Spleen (tissue), 11 donors: ENCODE data around the gene EDEM3. TPM values are rescaled to one million over a fixed set of nuclear protein-coding genes. Genes with fewer than 3 reads are reported as not detected.
"Not testable (repeated sequence)": the region's sequence is repeated elsewhere in the genome, so short reads cannot be mapped to it uniquely, and the experiment has no call there.

ENCODE experiments used
- DNase-seq: peaks from one replicate; pipeline ENCODE4 v3.0.0-alpha.2; 2020
- H3K27ac ChIP-seq, 8 donors: fragments of 200-600 bp; sonication (generic) in 7 of 8; 1 replicate in 4 of 8; 2 replicates in 4 of 8; pipeline versions ENCODE4 v1.5.0 to v1.8.0; 2016 to 2021; ENCODE audit warnings: inconsistent platforms in 4 of 8, mild to moderate bottlenecking in 4 of 8, moderate library complexity in 1 of 8
- H3K27me3 ChIP-seq, 7 donors: fragments of 200-600 bp; sonication (generic) in 6 of 7; replicated peaks in 1 of 7; 1 replicate in 4 of 7; 2 replicates in 3 of 7; pipeline versions ENCODE4 v1.5.0 to v1.8.0; 2016 to 2021; ENCODE audit warnings: inconsistent platforms in 3 of 7, mild to moderate bottlenecking in 1 of 7
- H3K36me3 ChIP-seq, 6 donors: fragments of 200-600 bp; sonication (generic) in 5 of 6; 1 replicate in 4 of 6; 2 replicates in 2 of 6; pipeline versions ENCODE4 v1.5.0 to v1.8.0; 2016 to 2021; ENCODE audit warnings: inconsistent platforms in 2 of 6
- H3K4me1 ChIP-seq, 6 donors: fragments of 200-600 bp; sonication (generic) in 5 of 6; 1 replicate in 3 of 6; 2 replicates in 3 of 6; pipeline versions ENCODE4 v1.5.0 to v1.8.0; 2016 to 2021; ENCODE audit warnings: inconsistent platforms in 3 of 6
- H3K4me3 ChIP-seq, 8 donors: fragments of 200-600 bp; sonication (generic) in 7 of 8; 1 replicate in 4 of 8; 2 replicates in 4 of 8; pipeline versions ENCODE4 v1.5.0 to v1.8.0; 2016 to 2021; ENCODE audit warnings: inconsistent platforms in 4 of 8, mild to moderate bottlenecking in 4 of 8, moderate library complexity in 2 of 8
- H3K9me3 ChIP-seq, 8 donors: fragments of 200-600 bp; sonication (generic) in 7 of 8; 1 replicate in 4 of 8; 2 replicates in 4 of 8; pipeline versions ENCODE4 v1.5.0 to v1.8.0; 2016 to 2021; ENCODE audit warnings: inconsistent platforms in 4 of 8
- POLR2A ChIP-seq, 3 donors: fragments of 450-650 bp; IDR thresholded peaks; one replicate each; pipeline ENCODE4 v1.5.1; 2017; ENCODE audit warnings: antibody characterized with exemption in 3 of 3, mild to moderate bottlenecking in 1 of 3
- POLR2AphosphoS5 ChIP-seq, 3 donors: sonication (generic); formaldehyde crosslinking; IDR thresholded peaks; one replicate each; pipeline ENCODE4 v1.5.1; 2017; ENCODE audit warnings: antibody characterized with exemption in 3 of 3
- WGBS, 5 donors: extraction: QIAGEN DNeasy Blood & Tissue Kit in 3 of 5; methylation state at CpG; one replicate each; pipeline versions ENCODE4 v1.1.5 to v1.1.7; 2013 to 2018; 5-methylcytosine and 5-hydroxymethylcytosine counted together
- intact Hi-C: fragments of 100-400 bp; cut with DNase I; formaldehyde crosslinking; loops from one replicate; pipeline ENCODE4 v1.15.0; 2023; ENCODE audit warnings: low total_unique reads
- polyA plus RNA-seq, 3 donors: library from polyadenylated mRNA; stranded (reverse); fragments of 200-250 nt; gene quantifications; one replicate each; pipeline ENCODE4 v1.2.1, GENCODE V29; 2013
- total RNA-seq, 7 donors: library from RNA; depleted of rRNA in 3 of 7; stranded (reverse); fragments of >200 nt in 3 of 7; fragmentation: NEBNext Ultra II Directional in 4 of 7; extraction: Animal tissue kit (Norgen Biotek cat#: 25700) in 4 of 7; gene quantifications; one replicate each; pipeline versions ENCODE4 v1.1.0 to v1.2.1, GENCODE V29; 2016 to 2021
- TF ChIP-seq, protein P1 (sequence below), 11 experiments: fragments of 200-600 bp in 7 of 11; fragments of 450-650 bp in 4 of 11; sonication (generic) in 4 of 11; IDR thresholded peaks in 8 of 11; conservative IDR thresholded peaks in 3 of 11; 1 replicate in 7 of 11; 2 replicates in 4 of 11; pipeline versions ENCODE4 v1.4.0 to v1.8.0; 2016 to 2021; ENCODE audit warnings: antibody characterized with exemption in 11 of 11, inconsistent platforms in 4 of 11, mild to moderate bottlenecking in 1 of 11
- donor health status: healthy with polysubstance abuse.
- donor health status: DM: no; HTN: no; CAD: no; lungs with moderate emphysema.
- donor health status: DM: no; HTN: no; CAD: no.
- donor health status: Bipolar disorder and iron deficiency.
- donor health status: healthy.
- donor health status: DM: no; HTN: no; CAD: no.
- donor health status: DM: yes; HTN: yes; CAD: no.

The EDEM3 gene
- total and polyA plus RNA-seq, 10 donors = 7.2 to 49.8 (median 31.9) TPM

GRCh38 chr1:184764483-184764882 lies 9.8 kb upstream of the EDEM3 start:
- no peak for DNase-seq
- WGBS, 5 donors = 92 to 100% (median 100%) methylated on average over 1 of the region's 1 CpG

GRCh38 chr1:184763520-184763919 lies 8.9 kb upstream of the EDEM3 start:
- DNase-seq, intact Hi-C loops, H3K4me3 ChIP-seq, H3K27ac ChIP-seq, H3K4me1 ChIP-seq, H3K27me3 ChIP-seq, H3K36me3 ChIP-seq, H3K9me3 ChIP-seq: not testable (repeated sequence)
- WGBS, 5 donors = 85 to 98% (median 96%) methylated on average over 3 of the region's 3 CpGs

More at GRCh38 chr1:184764483-184764882, 9.8 kb upstream of the EDEM3 start:
- no peak overlapping the region for H3K4me3 ChIP-seq
- no peaks in the 10 kb centered on the region for H3K4me1 ChIP-seq
- no peaks in the 10 kb centered on the region for H3K9me3 ChIP-seq
- no peaks in the 10 kb centered on the region for H3K36me3 ChIP-seq
- intact Hi-C loops = no loop called here
- no peaks in the 10 kb centered on the region for H3K27me3 ChIP-seq
- no peak overlapping the region for H3K27ac ChIP-seq
- TF ChIP-seq, protein P1, sequence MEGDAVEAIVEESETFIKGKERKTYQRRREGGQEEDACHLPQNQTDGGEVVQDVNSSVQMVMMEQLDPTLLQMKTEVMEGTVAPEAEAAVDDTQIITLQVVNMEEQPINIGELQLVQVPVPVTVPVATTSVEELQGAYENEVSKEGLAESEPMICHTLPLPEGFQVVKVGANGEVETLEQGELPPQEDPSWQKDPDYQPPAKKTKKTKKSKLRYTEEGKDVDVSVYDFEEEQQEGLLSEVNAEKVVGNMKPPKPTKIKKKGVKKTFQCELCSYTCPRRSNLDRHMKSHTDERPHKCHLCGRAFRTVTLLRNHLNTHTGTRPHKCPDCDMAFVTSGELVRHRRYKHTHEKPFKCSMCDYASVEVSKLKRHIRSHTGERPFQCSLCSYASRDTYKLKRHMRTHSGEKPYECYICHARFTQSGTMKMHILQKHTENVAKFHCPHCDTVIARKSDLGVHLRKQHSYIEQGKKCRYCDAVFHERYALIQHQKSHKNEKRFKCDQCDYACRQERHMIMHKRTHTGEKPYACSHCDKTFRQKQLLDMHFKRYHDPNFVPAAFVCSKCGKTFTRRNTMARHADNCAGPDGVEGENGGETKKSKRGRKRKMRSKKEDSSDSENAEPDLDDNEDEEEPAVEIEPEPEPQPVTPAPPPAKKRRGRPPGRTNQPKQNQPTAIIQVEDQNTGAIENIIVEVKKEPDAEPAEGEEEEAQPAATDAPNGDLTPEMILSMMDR (IDR thresholded peaks at IDR 0.05 in 8 of 11, conservative IDR thresholded peaks at IDR 0.05 in 3 of 11) = no peak
- TF ChIP-seq POLR2AphosphoS5 (IDR thresholded peaks at IDR 0.05) = no peak

- intact Hi-C loops = no loop called here
- WGBS, 5 donors = 56 to 76% (median 66%) methylated on average over 4 of the region's 4 CpGs
Observed at GRCh38 chr1:184761969-184762485, 7.4 kb upstream of the EDEM3 start.

GRCh38 chr1:184759651-184760050 lies 5.0 kb upstream of the EDEM3 start:
- Histone ChIP-seq H3K4me3 (no peak overlapping the region), H3K27ac (no peak overlapping the region), H3K9me3 (no peaks in the 10 kb centered on the region), H3K4me1 (peaks cover 0 to 13% (median 9%) of the 10 kb centered on the region in 6 donors), H3K36me3 (no peaks in the 10 kb centered on the region), H3K27me3 (no peaks in the 10 kb centered on the region)
- WGBS, 5 donors = 86 to 94% (median 91%) methylated on average over 4 of the region's 4 CpGs
- intact Hi-C loops = no loop called here
- no peak for DNase-seq
- TF ChIP-seq POLR2AphosphoS5 (IDR thresholded peaks at IDR 0.05) (no peak), POLR2A (IDR thresholded peaks at IDR 0.05) (no peak)
- TF ChIP-seq, protein P1 (IDR thresholded peaks at IDR 0.05 in 8 of 11, conservative IDR thresholded peaks at IDR 0.05 in 3 of 11) = no peak

More at GRCh38 chr1:184761969-184762485, 7.4 kb upstream of the EDEM3 start:
- no peak for DNase-seq
- Histone ChIP-seq H3K27ac (no peak overlapping the region), H3K4me3 (no peak overlapping the region), H3K4me1 (no peaks in the 10 kb centered on the region), H3K36me3 (no peaks in the 10 kb centered on the region), H3K27me3 (no peaks in the 10 kb centered on the region), H3K9me3 (no peaks in the 10 kb centered on the region)
- TF ChIP-seq, protein P1 (IDR thresholded peaks at IDR 0.05 in 8 of 11, conservative IDR thresholded peaks at IDR 0.05 in 3 of 11) = no peak
- TF ChIP-seq POLR2A (IDR thresholded peaks at IDR 0.05) (no peak), POLR2AphosphoS5 (IDR thresholded peaks at IDR 0.05) (no peak)

GRCh38 chr1:184759112-184759511 lies 4.5 kb upstream of the EDEM3 start:
- no peak for DNase-seq
- 57 to 94% (median 78%) methylated on average over 1 of the region's 1 CpG for WGBS, 5 donors
- intact Hi-C loops = no loop called here
- peaks cover 0 to 13% (median 9%) of the 10 kb centered on the region in 6 donors for H3K4me1 ChIP-seq
- H3K27ac ChIP-seq = no peak overlapping the region
- no peak overlapping the region for H3K4me3 ChIP-seq
- H3K36me3 ChIP-seq = no peaks in the 10 kb centered on the region
- no peaks in the 10 kb centered on the region for H3K9me3 ChIP-seq
- no peaks in the 10 kb centered on the region for H3K27me3 ChIP-seq
- no peak for TF ChIP-seq POLR2AphosphoS5 (IDR thresholded peaks at IDR 0.05)
- TF ChIP-seq, protein P1 (IDR thresholded peaks at IDR 0.05 in 8 of 11, conservative IDR thresholded peaks at IDR 0.05 in 3 of 11) = no peak
- no peak for TF ChIP-seq POLR2A (IDR thresholded peaks at IDR 0.05)
